Measurements from ENCODE around the gene BCOR. TPM values are rescaled to one million over a fixed set of nuclear protein-coding genes. Genes with fewer than 3 reads are reported as not detected.

Gene BCOR
- total and polyA plus RNA-seq, 2 of the 8 experiments (the other 6 are each of a cell fraction or from before 2014, with no cell fraction given), result 25.0 to 50.8 TPM

- no peak overlapping the region for H2BK5ac ChIP-seq (ENCODE audit: low read depth, low read length)
- ChIA-PET CTCF (ENCODE audit: partially characterized antibody) (interaction anchor here (0.6 kb wide), 1 partner anchor 104 kb away, joined by 3 read pairs; no protein-coding TSS in a partner anchor), POLR2A (ENCODE audit: partially characterized antibody) (interaction anchor here (1.2 kb wide), 1 partner anchor 29 kb away, joined by 3 read pairs; no protein-coding TSS in a partner anchor)
- peaks cover 2 to 82% (median 39%) of the 10 kb centered on the region in 4 experiments; a peak in 7 of 8 replicates for H3K36me3 ChIP-seq (ENCODE audit: control insufficient read depth in 2 of 4, insufficient read depth in 4 of 4, low read length in 3 of 4)
- H2AFZ ChIP-seq (ENCODE audit: low read length), result no peak overlapping the region
- H3K18ac ChIP-seq (ENCODE audit: extremely low read depth, low read length), result no peak overlapping the region
- H3K56ac ChIP-seq (replicated peaks; ENCODE audit: insufficient read length, low read depth, low read length), result no peak overlapping the region
- H3K4ac ChIP-seq (replicated peaks; ENCODE audit: insufficient read length, low read depth, low read length), result no peak overlapping the region
- H4K5ac ChIP-seq (ENCODE audit: insufficient read length, low read depth, low read length), result no peak overlapping the region
- H3K9ac ChIP-seq (replicated peaks in 1 of 4; ENCODE audit: extremely low read depth in 1 of 4, low read depth in 3 of 4, low read length in 3 of 4), result no peak overlapping the region
- no peak overlapping the region for H2AK5ac ChIP-seq (ENCODE audit: low read depth, low read length)
- no peak overlapping the region for H2BK15ac ChIP-seq (ENCODE audit: low read length)
- H3K27me3 ChIP-seq (replicated peaks in 1 of 4; ENCODE audit: control insufficient read depth in 3 of 4, extremely low read depth in 1 of 4, insufficient read depth in 3 of 4, low read length in 3 of 4), result no peaks in the 10 kb centered on the region
- H3K79me2 ChIP-seq (ENCODE audit: control insufficient read depth in 1 of 2, insufficient read depth in 2 of 2, low read length in 2 of 2), result peaks cover 0 to 7% of the 10 kb centered on the region in 2 experiments; a peak in 1 of 4 replicates
- peaks cover 0 to 15% (median 5%) of the 10 kb centered on the region in 4 experiments; a peak in 3 of 7 replicates for H3K4me1 ChIP-seq (replicated peaks in 1 of 4; ENCODE audit: control insufficient read depth in 3 of 4, insufficient read depth in 4 of 4, low read length in 3 of 4)
- FAIRE-seq (no peak), DNase-seq (ENCODE audit: low read depth in 1 of 2, low spot score in 2 of 2) (no peak)
- no peak overlapping the region for H3K14ac ChIP-seq (ENCODE audit: insufficient read length)
- TF ChIP-seq RBBP5 (IDR thresholded peaks at IDR 0.05; ENCODE audit: borderline replicate concordance, low read depth, low read length) (no peak), SIRT6 (IDR thresholded peaks at IDR 0.05; ENCODE audit: low read length) (no peak), BACH1 (IDR thresholded peaks at IDR 0.05; ENCODE audit: low read length) (no peak)
- H2BK12ac ChIP-seq (ENCODE audit: low read depth, low read length), result no peak overlapping the region
- no peaks in the 10 kb centered on the region for H3K9me3 ChIP-seq (ENCODE audit: insufficient read depth in 2 of 2, low read depth in 1 of 2, low read length in 1 of 2)
- H3K23ac ChIP-seq (ENCODE audit: insufficient read length), result no peak overlapping the region
- H4K20me1 ChIP-seq (replicated peaks in 1 of 2; ENCODE audit: control insufficient read depth in 1 of 2, insufficient read depth in 2 of 2, low read length in 2 of 2), result peaks cover 0 to 15% of the 10 kb centered on the region in 2 experiments
- no peaks in the 10 kb centered on the region for H3K23me2 ChIP-seq (ENCODE audit: low read depth, low read length)
- no peak overlapping the region for H3K4me2 ChIP-seq (ENCODE audit: insufficient read depth in 1 of 2, low read depth in 2 of 2, low read length in 2 of 2)
- H3K4me3 ChIP-seq (ENCODE audit: extremely low read depth in 1 of 4, insufficient read depth in 2 of 4, low read depth in 3 of 4, low read length in 4 of 4), result no peak overlapping the region
- 92% methylated on average over 4 of the region's 30 CpGs; no CpG with 5 or more reads in 1 of the 2 experiments for WGBS, 2 experiments (ENCODE audit: extremely low coverage in 1 of 2, insufficient coverage in 1 of 2, insufficient read length in 1 of 2, insufficient replicate concordance in 2 of 2, low coverage in 1 of 2, low lambda C conversion rate in 2 of 2, missing lambda C conversion rate in 1 of 2)
- H2BK120ac ChIP-seq (replicated peaks; ENCODE audit: low read depth, low read length), result no peak overlapping the region
- no peak overlapping the region for H4K8ac ChIP-seq (ENCODE audit: extremely low read depth, insufficient read depth, low read length)
- no peak overlapping the region for H3K27ac ChIP-seq (ENCODE audit: low read depth, low read length)
- H3K79me1 ChIP-seq (ENCODE audit: low read depth, low read length), result peaks cover 5% of the 10 kb centered on the region
- no peak overlapping the region for H4K91ac ChIP-seq (replicated peaks; ENCODE audit: insufficient read length, low read length)
- no peak overlapping the region for H2BK20ac ChIP-seq (ENCODE audit: low read length)
Measured at GRCh38 chrX:40061871-40062524, 35.8 kb downstream of the BCOR start.

Data from H1 (cell line).